ELR (cell line): Measurements from ENCODE around the gene AHNAK2.

Experiments
- DNase-seq: peaks from one replicate; pipeline ENCODE4 v3.0.0-alpha.2; 2015; ENCODE audit warnings: low read depth

AHNAK2 gene

GRCh38 chr14:104973385-104974145 lies 4.6 kb downstream of the AHNAK2 start:
- peak; percentile 86 for DNase-seq

- DNase-seq = peak; percentile 99
Measured at GRCh38 chr14:104973135-104973384, 5.1 kb downstream of the AHNAK2 start.

- DNase-seq = peak; percentile 71
Measured at GRCh38 chr14:104972301-104973134, 5.7 kb downstream of the AHNAK2 start.

GRCh38 chr14:104971447-104972240 lies 6.5 kb downstream of the AHNAK2 start:
- no peak for DNase-seq

- peak; percentile 92 for DNase-seq
Measured at GRCh38 chr14:104970231-104971068, 7.7 kb downstream of the AHNAK2 start.

- no peak for DNase-seq
Measured at GRCh38 chr14:104969741-104970230, 8.4 kb downstream of the AHNAK2 start.

GRCh38 chr14:104968541-104969401 lies 9.4 kb downstream of the AHNAK2 start:
- peak; percentile 29 for DNase-seq

- DNase-seq = peak; percentile 74
Measured at GRCh38 chr14:104968153-104968527, 10.0 kb downstream of the AHNAK2 start.

GRCh38 chr14:104967386-104968152 lies 10.6 kb downstream of the AHNAK2 start:
- DNase-seq = peak; percentile 64

- no peak for DNase-seq
Measured at GRCh38 chr14:104966981-104967385, 11.2 kb downstream of the AHNAK2 start.

GRCh38 chr14:104966261-104966865 lies 11.8 kb downstream of the AHNAK2 start:
- DNase-seq = no peak

- no peak for DNase-seq
Measured at GRCh38 chr14:104965561-104966231, 12.5 kb downstream of the AHNAK2 start.

- DNase-seq = no peak
Measured at GRCh38 chr14:104964546-104964945, 13.6 kb downstream of the AHNAK2 start.

GRCh38 chr14:104957146-104958113 lies 20.7 kb downstream of the AHNAK2 start:
- DNase-seq = no peak

- no peak for DNase-seq
Measured at GRCh38 chr14:104956290-104956890, 21.8 kb downstream of the AHNAK2 start.

GRCh38 chr14:104955396-104955770 lies 22.8 kb downstream of the AHNAK2 start:
- no peak for DNase-seq

GRCh38 chr14:104954746-104955395 lies 23.3 kb downstream of the AHNAK2 start:
- no peak for DNase-seq
